Stimulated activated CD8-positive, alpha-beta memory T cell treated with anti-CD3 and anti-CD28 coated beads, Interleukin-2, amount 100 ng/mL, for 1 hour (primary cell): ENCODE measurements around the gene UMAD1.

Experiments used
- DNase-seq, 2 donors: peaks; one replicate each; pipeline ENCODE4 v3.0.0-alpha.2; 2020; ENCODE audit warnings: low read depth in 2 of 2

The UMAD1 gene

DNA sequence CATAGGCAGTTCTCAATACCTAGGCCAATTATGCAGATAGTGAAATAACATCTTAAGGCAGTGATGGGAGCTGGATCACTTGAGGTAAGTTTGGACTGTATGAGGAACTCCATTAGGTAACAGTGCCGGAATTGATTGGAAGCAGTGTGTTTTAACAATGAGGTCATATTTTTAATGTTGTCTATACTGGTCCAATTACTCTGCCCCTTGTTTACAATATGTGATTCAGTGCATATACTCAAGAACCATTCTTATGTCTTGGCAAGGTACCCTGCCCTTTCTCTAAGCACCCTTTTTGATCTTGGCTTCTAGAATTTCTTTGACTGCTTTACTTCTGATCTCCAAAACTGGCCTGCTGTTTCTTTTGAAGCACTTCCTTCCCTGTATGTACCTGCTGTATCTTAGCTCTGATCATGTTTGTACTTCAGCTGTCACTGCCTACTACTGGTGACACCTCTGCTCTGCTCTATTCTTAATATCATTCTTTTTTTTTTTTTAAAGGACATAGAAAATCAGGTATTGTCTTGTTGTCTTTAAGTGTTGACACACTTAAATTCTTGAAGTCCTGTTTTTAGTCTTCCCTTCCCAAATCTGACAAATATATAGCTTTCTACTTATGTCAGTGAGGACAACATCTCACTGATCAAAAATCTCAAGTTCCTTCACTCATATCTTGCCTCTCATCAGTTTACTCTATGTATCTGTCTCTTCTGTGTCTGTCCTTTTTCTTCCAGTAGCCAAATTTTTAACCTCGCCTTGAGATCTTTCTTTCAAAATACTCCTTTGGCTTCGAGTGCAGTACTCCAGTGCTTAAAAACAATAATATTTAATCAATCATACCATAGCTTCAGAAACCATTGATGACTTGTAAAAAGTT, 124.2 kb downstream of the UMAD1 start:
- no peak for DNase-seq

DNA sequence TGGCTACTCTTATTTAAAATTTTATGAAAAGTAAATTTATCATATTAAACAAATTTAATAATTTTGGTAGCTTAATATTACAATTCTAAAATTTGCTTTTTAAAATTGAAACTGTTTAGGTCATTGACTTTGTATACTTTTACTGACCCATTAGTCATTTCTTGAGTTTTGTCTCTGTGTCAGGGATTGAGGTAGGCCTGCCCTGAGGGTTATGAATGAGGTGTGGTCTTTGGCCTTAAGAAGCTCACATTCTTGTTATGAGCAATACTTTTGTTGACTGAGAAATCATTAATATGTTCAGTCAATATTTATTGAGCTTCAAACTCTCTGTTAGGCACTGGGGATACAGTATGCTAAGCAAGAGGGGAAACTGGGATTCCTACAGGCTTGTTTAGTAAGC, 124.9 kb downstream of the UMAD1 start:
- DNase-seq: no peak

DNA sequence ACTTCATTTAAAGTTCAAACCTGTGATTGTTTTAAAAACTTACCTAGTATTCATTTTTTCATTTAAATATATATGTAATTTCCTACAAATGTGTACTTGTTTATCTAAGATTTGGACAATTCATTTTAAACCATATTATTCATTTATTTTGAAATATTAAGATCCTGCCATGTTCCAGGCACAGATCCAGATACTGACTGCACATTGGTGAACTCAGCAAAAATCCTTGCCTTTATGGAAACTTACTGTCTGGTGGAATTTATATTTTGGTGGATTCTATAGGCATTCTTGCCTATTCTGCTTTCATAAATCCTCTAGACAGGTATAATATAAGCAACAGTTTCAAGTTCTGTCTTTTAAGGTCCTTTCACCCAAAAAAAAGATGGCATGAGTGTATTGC, 126.1 kb downstream of the UMAD1 start:
- DNase-seq: no peak

DNA sequence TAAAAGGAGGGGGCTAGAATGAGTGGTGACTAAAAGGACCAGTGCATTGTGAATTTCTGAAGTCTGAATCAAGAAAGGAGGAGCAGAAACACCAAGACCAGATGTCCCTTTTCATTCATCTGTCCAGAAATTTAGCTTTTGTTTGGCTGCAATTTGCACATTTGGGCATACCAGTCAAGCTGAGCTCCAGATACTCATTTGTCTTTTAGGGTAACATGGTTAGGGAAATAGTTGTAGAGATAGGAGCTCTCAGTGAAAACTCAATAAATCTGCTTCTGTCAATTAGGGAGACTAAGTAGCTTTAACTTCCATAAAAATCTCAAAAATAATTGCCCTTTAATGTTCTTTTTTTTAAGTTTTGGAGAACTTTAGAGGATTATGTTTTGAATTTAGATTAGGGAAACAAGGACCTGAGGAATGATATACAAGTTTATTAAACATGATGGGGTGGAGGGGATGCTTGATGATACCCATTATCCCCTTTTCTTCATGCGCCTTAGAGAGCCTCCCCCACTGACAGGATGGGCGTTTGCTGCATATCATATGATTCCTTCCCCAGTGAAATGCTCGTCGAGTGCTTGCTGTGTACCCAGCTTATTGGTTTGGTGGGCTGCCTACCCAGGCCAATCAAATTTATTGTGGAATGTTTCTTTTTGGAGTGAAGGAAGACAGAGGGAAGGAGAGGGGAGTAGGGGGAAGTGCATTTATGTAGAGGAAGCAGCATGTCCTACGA, 128.6 kb downstream of the UMAD1 start:
- DNase-seq: no peak

DNA sequence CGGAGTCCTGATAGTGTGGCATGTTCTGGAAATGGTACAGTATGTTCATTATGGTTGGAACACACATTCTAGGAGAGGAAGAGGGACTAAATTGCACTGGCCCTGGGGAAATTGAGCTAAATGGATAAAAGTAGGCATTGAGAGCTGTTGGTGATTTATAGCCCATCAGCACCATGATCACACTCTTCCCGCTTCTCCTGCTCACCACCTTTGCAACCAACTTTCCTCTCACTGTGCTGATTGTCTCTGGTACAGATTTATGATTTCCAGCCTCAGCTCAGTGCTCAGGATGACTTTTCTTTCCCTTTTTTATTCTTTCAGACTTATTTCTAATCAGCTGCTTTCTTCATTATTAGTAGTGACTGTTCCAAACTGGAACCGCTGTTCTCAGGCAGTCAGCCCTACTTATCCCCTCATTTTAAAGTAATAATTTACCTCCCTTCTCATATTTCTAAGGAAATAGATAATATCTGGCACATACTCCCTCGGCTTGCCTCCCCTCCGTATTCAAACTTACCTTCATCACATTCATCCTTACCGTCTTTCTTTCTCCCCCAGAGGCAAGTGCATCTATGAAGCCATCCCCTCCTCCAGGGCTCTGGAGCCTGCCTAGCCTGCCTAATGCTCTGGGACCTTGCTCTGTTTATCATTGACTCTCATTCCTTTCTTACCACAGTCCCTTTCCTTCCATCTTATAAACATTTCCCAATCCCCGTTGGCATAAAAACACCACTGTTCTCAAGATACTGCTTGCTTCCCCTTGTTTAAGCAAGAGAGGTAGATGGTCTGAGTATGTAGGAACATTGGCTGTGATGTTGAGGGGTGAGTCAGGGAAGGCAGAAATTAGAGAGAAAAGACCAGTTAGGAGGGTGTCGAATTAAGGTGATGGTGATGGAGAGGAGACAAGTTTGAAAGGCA, 129.4 kb downstream of the UMAD1 start:
- no peak for DNase-seq

DNA sequence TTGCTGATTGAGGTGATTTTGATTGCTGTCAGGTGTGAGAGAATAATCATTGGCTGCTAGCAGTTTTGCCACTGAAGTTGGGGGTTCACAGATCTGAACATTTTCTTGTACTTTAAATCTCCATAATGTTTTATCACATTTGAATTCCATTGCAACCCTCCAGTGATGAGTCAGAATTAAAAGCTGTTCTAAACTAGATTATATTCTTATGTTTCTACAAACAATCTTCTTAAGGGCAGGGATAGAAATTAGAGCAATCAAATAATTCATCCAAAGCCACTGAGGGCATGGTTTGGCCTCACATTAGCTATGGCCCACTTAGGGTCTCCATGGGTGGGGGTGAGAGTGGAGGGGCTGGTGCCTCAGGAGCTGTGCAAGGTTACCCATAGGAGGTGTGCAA, 130.9 kb downstream of the UMAD1 start:
- no peak for DNase-seq

DNA sequence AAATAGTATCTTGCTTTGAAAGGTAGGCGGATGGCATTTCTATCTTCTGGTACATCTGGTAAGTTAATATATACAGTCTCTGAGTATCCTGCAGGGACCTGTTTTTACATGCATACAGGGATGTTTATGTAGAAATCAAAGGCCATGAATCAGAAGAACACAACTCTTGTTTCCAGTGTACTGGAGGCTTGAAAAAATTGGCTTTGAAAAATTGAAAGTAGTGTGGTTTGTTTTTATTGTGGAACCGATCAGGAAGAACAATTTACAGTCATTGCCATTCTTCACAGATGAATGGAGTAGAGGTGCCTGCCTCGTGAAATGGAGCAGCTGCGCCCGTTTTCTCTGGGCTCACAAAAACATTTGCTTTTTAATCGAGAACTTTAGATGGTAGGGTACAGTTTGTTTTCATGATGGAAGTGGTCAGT, 131.9 kb downstream of the UMAD1 start:
- DNase-seq: no peak

DNA sequence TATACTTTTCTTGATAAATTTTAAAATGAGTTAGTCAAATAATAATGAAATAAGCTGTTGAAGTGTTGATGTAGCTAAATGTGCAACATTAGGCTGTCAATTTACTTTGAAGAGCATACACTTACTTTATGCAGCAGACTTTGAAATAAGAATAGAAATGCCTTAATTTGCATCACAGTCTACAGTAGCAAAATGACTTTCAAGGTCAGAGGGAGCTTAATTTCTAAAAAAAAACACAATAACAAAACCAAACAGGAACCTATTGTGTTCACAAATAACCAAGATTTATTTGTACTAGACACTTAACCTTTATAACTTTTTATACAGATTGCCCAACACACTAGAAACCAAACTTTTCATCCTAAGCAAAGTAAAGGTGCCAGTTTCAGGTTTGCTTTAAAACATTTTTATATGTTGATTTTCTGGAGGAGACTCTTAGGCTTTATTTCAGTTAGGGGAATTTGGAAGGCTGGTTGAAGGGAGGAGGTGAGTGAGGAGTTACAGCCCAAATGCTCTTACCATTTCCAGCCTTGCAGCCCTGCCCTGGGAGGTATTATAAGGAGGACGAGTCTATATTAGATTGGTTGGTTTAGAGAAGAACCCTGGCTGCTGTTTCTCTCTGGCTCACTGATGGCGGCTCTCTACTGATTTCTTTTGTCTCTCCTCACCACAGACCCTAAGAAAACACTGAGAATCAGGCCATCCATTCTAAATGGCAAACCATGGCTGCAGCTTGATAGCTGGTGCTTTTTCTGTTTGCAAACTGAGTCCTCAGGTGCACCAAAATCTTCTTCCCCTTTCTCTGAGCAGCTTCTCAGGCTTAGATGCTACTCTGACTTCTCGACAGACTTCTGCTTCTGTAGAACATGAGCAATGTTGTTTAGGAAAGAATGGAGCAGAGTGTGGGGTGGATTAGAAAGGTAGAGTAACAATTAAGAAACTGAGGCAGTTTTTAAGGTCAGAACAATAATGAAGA, 133.1 kb downstream of the UMAD1 start:
- DNase-seq: no peak

DNA sequence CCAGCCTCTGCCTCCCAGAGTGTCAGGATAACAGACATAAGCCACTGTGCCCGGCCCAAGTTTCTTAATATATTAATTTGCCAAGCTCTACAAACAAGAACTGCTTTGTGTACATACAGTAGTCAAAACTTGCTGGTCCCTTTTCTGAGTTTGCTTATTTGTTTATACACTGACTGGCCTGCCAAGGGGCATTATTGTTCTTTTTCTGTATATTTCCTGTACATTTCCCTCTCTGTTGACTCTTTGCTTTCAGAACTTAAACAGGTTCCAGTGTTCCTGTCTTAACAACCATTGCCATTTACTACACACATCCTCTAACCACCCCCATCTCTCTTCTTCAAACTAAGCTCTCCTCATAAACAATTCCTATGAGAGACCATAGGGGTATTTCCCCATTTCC, 139.3 kb downstream of the UMAD1 start:
- no peak for DNase-seq

DNA sequence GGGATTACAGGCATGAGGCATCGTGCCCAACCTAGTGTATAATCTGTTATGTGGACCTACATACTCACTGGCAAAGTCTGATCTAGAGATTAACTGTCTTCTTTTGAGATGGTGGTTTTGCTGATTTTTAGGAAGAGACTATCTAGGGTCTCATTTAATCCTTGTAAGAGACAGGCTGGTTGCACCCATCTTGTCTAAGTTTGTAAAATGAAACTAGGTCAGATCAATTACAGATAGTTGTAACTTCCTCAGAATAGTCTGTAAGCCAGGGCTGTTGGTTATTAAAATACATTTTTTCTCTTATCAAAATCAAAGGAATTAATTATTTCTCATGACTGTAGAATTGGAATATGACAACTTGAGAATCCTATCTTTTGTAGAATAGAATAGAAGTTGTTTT, 142.4 kb downstream of the UMAD1 start:
- no peak for DNase-seq

DNA sequence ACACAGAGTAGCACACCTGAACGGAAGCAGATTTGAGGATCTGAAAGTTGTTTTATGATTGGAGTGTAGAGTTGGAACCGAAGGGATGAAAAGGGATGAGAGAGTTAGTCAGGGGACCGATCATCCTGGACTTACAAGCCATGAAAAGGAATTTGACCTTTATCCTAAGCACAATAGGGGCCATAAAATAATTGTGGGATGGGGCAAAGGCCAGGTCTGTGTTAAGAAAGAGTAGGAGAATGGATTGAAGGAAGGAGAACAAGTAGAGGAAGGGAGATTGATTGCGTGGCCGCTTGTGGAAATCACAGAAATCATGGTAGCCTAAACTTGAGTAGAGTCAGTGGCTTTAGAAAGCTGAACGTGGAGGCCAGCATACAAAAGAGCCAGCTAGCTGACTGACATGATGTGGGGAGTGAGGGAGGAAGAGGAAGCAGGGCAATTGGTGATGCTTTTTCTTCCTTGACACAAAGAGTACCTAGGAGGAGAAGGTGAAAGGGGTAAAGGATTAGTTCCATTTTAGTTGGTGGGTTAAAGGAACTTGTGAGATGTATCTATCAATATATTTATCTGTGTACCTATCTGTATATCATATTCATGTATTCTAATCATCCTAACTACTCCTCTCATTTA, 144.9 kb downstream of the UMAD1 start:
- DNase-seq: no peak

DNA sequence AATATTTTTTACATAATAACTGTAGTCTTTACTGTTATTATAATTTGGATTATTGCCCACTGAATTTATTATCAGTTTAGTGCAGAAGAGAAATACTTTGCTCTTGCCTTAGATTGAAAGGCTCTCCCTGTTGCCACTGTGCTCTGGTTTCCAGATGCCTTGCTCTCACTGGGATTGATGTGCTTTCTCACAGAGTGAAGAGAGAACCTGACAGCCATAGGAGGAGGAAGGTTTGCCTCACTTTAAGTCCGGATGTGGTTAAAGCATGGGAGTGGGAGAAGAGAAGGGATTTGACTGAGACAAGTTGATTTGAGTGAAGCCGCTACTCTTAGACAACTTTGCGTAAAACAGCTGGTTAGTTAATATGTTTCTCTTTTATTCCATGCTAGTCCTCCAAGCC, 146.0 kb downstream of the UMAD1 start:
- DNase-seq: no peak

DNA sequence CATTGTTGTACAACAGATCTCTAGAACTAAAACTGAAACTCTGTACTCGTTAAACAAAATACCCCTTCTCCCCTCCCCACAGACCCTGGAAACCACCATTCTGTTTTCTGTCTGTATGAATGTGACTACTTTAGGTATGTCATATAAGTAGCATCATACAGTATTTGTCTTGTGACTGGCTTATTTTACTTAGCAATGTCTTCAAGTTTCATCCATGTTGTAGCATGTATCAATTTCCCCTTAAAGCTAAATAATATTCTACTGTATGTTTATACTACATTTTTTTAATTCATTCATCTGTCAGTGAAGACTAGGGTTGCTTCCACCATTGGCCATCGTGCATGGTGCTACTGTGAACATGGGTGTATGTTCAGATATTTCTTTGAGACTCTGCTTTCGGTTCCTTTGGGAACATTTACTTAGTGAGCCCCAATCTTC, 149.0 kb downstream of the UMAD1 start:
- DNase-seq: no peak

DNA sequence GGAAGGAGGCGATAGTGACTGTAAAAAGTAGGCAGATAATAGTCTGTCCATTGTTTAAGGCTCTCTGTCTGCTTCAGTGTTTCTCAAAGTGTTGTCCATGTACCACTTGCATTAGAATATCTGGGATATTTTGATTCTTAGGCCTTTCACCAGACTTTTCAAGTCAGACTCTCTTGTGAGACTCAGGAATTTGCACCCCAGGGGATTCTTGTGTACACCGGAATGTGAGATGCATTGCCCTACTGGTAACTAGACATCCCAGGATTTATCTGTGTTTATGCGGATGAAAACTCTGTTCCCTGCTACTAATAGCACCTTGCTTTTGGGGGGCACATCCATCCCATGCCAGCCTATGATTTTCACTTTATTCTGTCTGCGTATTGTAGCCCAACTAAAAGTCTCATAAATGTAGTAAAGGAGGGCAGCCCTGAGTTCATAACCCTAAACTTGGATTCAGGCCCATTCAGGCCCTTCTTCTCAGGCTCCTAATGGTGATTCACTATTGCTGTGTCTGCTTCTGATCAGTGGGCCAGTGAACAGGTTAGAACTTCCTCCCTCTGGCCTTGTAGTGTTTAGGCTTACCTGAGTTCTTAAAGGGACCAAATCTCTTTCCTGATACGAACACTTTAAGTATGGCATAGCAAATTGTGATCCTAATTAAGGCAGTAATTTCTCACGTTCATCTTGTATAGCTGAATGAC, 149.6 kb downstream of the UMAD1 start:
- no peak for DNase-seq

DNA sequence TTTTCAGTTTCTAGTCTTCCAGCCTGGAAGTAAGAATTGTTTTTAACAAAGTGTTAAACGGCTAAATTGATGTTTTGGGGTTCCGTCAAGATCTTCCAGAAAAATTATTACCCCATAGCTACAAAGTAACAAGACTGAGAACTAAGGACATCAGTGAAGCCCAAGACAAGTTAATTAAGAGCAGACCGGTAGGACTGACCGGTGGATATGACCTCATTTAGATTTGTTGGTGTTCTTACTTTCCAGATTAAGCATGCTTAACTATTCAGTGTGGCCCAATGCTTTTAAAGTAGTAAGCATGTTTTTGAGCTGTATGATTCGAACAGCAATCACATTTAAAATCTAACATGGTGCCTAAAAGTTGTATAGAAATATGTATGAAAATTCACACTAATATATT, 151.0 kb downstream of the UMAD1 start:
- DNase-seq: no peak

DNA sequence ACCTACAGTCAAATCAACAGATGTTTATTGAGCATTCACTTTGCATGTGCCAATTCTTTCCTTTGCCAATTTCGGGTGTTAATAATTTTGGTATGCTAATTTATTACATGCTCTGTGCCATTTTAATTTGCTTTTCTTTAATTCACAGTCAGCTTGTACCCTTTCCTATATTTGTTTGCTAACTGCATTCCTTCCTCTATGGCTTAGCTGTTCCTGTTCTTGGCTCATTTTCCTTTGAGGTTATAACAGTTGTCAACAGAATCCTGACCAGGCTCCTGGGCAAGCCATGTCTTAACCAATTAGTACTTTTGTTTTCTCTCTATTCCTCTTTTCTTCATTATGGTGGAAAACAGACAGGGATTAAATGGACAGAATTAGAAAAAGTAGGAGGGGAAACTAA, 151.5 kb downstream of the UMAD1 start:
- DNase-seq: no peak

DNA sequence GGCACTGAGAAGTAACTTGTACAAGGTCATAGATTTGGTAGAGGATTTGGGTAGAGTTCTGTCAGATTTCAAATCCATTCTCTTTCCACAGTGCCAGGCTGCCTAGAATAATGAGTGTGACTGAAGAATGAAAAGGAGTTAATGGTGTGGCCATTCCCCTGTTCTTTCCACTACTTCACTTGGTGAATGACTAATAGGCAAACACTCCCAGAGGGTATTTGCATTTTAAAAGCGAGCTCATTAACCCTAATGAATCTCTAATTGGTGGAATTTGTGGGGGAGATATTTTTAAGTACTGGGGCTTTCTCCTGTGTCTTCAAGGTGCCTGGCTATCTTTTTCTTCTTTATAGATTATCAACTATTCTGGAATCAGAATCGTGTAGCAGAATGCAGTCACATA, 152.7 kb downstream of the UMAD1 start:
- no peak for DNase-seq

DNA sequence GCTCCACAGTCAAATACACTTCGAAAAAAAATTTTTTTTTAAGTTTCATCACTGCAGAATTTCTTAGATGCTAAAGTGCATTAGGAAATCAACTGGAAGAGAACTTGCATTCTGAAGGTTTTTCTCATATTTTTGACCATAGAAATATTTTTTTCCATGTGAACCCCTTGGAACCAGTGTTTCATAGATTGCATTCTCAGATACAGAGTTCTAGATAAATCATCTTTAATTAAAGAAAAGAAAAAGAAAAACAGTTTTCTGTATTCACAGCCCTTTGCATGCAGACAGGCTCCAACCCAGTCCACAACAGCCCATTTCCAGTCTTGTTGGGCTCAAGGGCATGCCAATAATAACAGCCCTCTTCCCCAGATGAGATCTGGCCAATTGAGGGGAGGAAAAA, 153.4 kb downstream of the UMAD1 start:
- DNase-seq: no peak

DNA sequence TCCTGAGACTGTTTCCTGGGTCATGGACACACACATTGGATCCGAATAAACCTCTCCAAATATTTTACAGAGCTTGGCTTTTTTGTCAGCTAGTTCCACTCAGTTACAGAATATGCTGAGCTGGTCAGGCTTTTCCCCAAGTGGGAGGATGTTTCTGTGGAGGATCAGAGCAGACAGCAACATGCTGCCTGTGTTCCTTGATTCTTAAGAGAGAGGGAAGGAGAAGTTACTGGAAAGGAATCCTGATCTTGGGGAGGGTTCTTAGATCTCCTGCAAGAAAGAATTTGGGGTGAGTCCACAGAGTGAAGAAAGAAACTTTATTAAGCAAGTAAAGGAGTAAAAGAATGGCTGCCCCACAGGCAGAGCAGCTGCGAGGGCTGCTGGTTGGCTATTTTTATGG, 154.7 kb downstream of the UMAD1 start:
- DNase-seq: no peak

DNA sequence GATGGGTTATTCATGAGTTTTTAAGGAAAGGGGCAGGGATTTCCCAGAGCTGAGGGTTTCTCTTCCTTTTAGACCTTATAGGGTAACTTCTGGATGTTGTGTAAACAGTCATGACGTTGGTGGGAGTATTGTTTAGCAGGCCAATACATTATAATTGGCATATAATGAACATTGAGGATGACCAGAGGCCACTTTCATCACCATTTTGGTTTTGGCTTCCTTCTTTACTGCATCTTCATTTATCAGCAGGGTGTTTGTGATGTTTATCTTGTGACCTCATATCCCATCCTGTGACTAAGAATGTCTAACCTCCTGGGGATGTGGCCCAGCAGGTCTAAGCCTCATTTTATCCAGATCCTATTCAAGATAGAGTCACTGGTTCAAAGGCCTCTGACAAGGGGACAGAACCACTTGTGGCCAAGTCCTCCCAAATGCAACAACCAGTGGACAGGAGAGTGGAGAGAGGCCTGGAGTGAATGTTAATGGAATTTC, 155.1 kb downstream of the UMAD1 start:
- no peak for DNase-seq
